DND-41 (cell line): ENCODE results near the gene DACT3.

Experiments used
- EZH2 ChIP-seq: IDR thresholded peaks from 3 replicates; pipeline ENCODE4 v1.6.1; 2012; ENCODE audit warnings: borderline replicate concordance, low read depth, mild to moderate bottlenecking, moderate library complexity, low read length, inconsistent platforms; ENCODE audit not compliant: severe bottlenecking
- TF ChIP-seq, protein P1 (sequence below): IDR thresholded peaks from 2 replicates; pipeline ENCODE4 v1.5.1; 2012; ENCODE audit warnings: borderline replicate concordance, low read length, moderate library complexity, mild to moderate bottlenecking; ENCODE audit not compliant: poor library complexity, severe bottlenecking; ENCODE audit errors: extremely low read depth

GRCh38 chr19:46635920-46636761 lies 24.8 kb downstream of the DACT3 start, which contains the start of gene GNG8:
- TF ChIP-seq, protein P1, sequence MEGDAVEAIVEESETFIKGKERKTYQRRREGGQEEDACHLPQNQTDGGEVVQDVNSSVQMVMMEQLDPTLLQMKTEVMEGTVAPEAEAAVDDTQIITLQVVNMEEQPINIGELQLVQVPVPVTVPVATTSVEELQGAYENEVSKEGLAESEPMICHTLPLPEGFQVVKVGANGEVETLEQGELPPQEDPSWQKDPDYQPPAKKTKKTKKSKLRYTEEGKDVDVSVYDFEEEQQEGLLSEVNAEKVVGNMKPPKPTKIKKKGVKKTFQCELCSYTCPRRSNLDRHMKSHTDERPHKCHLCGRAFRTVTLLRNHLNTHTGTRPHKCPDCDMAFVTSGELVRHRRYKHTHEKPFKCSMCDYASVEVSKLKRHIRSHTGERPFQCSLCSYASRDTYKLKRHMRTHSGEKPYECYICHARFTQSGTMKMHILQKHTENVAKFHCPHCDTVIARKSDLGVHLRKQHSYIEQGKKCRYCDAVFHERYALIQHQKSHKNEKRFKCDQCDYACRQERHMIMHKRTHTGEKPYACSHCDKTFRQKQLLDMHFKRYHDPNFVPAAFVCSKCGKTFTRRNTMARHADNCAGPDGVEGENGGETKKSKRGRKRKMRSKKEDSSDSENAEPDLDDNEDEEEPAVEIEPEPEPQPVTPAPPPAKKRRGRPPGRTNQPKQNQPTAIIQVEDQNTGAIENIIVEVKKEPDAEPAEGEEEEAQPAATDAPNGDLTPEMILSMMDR = no peak
- TF ChIP-seq EZH2 = no peak
